ENCODE results near the gene DCLRE1A.

DCLRE1A gene

GRCh38 chr10:113854013-113854760, at the start of gene DCLRE1A, which contains the start of gene NHLRC2:
TSS of gene DCLRE1A (minus strand) at chr10:113854082. CDS start at chr10:113853182, 900 bp downstream.
TSS of gene NHLRC2 (plus strand) at chr10:113854661. CDS start at chr10:113854873, 212 bp downstream.
- DNase-seq (ENCODE audit: low spot score), result peak; percentile 69

- no peak for DNase-seq (ENCODE audit: low spot score)
These were observed 46.2 kb upstream of the DCLRE1A start for GRCh38 chr10:113899952-113900598.

GRCh38 chr10:113897693-113898618, 44.1 kb upstream of the DCLRE1A start:
- no peak for DNase-seq (ENCODE audit: low spot score)

GRCh38 chr10:113895018-113895417, 41.1 kb upstream of the DCLRE1A start:
- DNase-seq (ENCODE audit: low spot score), result peak; percentile 57

GRCh38 chr10:113894581-113894980, 40.7 kb upstream of the DCLRE1A start:
- no peak for DNase-seq (ENCODE audit: low spot score)

- DNase-seq (ENCODE audit: low spot score), result no peak
These were observed 39.7 kb upstream of the DCLRE1A start for GRCh38 chr10:113893570-113893969.

- DNase-seq (ENCODE audit: low spot score), result no peak
These were observed 37.6 kb upstream of the DCLRE1A start for GRCh38 chr10:113891476-113891875.

GRCh38 chr10:113890769-113891168, 36.9 kb upstream of the DCLRE1A start:
- DNase-seq (ENCODE audit: low spot score), result no peak

- no peak for DNase-seq (ENCODE audit: low spot score)
These were observed 36.0 kb upstream of the DCLRE1A start for GRCh38 chr10:113889911-113890310.

GRCh38 chr10:113882240-113882639, 28.4 kb upstream of the DCLRE1A start:
- no peak for DNase-seq (ENCODE audit: low spot score)

GRCh38 chr10:113880236-113880635, 26.4 kb upstream of the DCLRE1A start:
- no peak for DNase-seq (ENCODE audit: low spot score)

- no peak for DNase-seq (ENCODE audit: low spot score)
These were observed 25.8 kb upstream of the DCLRE1A start for GRCh38 chr10:113879691-113880090.

- no peak for DNase-seq (ENCODE audit: low spot score)
These were observed 22.6 kb upstream of the DCLRE1A start for GRCh38 chr10:113876461-113876860.

- DNase-seq (ENCODE audit: low spot score), result no peak
These were observed 21.3 kb upstream of the DCLRE1A start for GRCh38 chr10:113875212-113875611.

- no peak for DNase-seq (ENCODE audit: low spot score)
These were observed 18.5 kb upstream of the DCLRE1A start for GRCh38 chr10:113872139-113873030.

- DNase-seq (ENCODE audit: low spot score), result no peak
These were observed 15.9 kb upstream of the DCLRE1A start for GRCh38 chr10:113869789-113870188.

GRCh38 chr10:113867904-113868303, 14.0 kb upstream of the DCLRE1A start:
- DNase-seq (ENCODE audit: low spot score), result no peak

GRCh38 chr10:113866551-113867394, 12.9 kb upstream of the DCLRE1A start:
- no peak for DNase-seq (ENCODE audit: low spot score)

- no peak for DNase-seq (ENCODE audit: low spot score)
These were observed 12.0 kb upstream of the DCLRE1A start for GRCh38 chr10:113865901-113866300.

- no peak for DNase-seq (ENCODE audit: low spot score)
These were observed 5.4 kb upstream of the DCLRE1A start for GRCh38 chr10:113859261-113859660.
